Type B pancreatic cell (in vitro differentiated cells): ENCODE results near the gene MRPS21. TPM values are rescaled to one million over a fixed set of nuclear protein-coding genes. Genes with fewer than 3 reads are reported as not detected.
"Not testable (repeated sequence)": the region's sequence is repeated elsewhere in the genome, so short reads cannot be mapped to it uniquely, and the experiment has no call there.

Experiments
- DNase-seq: peaks from one replicate; pipeline ENCODE4 v3.0.0; 2021; ENCODE audit warnings: mixed read lengths; ENCODE audit not compliant: unreplicated experiment; ENCODE audit errors: extremely low spot score
- H3K27ac Mint-ChIP-seq: 2 replicates; pipeline ENCODE4 v1.8.0; 2021; ENCODE audit warnings: mild to moderate bottlenecking, mixed read lengths
- H3K27me3 Mint-ChIP-seq: 2 replicates; pipeline ENCODE4 v1.8.0; 2021; ENCODE audit warnings: mixed read lengths
- H3K36me3 Mint-ChIP-seq: 2 replicates; pipeline ENCODE4 v1.8.0; 2021; ENCODE audit warnings: mixed read lengths
- H3K4me1 Mint-ChIP-seq: one replicate; pipeline ENCODE4 v1.8.0; 2021; ENCODE audit warnings: mixed read lengths; ENCODE audit not compliant: unreplicated experiment
- H3K4me3 Mint-ChIP-seq: 2 replicates; pipeline ENCODE4 v1.8.0; 2021; ENCODE audit warnings: mild to moderate bottlenecking, mixed read lengths
- H3K9me3 Mint-ChIP-seq: 2 replicates; pipeline ENCODE4 v1.8.0; 2021; ENCODE audit warnings: mixed read lengths
- CTCF ChIP-seq: fragments of 200-600 bp; sonication (generic); conservative IDR thresholded peaks from 2 replicates; pipeline ENCODE4 v1.5.0; 2021; ENCODE audit warnings: antibody characterized with exemption, mild to moderate bottlenecking
- total RNA-seq: library from RNA; stranded (reverse); gene quantifications from 2 replicates; pipeline ENCODE4 v1.2.1, GENCODE V29; 2021; ENCODE audit warnings: low replicate concordance

Gene MRPS21
- total RNA-seq, 1 donor from 2014 or later: 81.7 TPM

- H3K4me3 Mint-ChIP-seq: no peak overlapping the region
- H3K9me3 Mint-ChIP-seq: no peaks in the 10 kb centered on the region
- DNase-seq: no peak
- H3K36me3 Mint-ChIP-seq: peaks cover 21% of the 10 kb centered on the region
- H3K27ac Mint-ChIP-seq: no peak overlapping the region
- no peaks in the 10 kb centered on the region for H3K27me3 Mint-ChIP-seq
- no peaks in the 10 kb centered on the region for H3K4me1 Mint-ChIP-seq
- TF ChIP-seq CTCF: no peak
These were observed 9.2 kb downstream of the MRPS21 start for GRCh38 chr1:150302902-150303301.

- peaks cover 11% of the 10 kb centered on the region for H3K36me3 Mint-ChIP-seq
- H3K4me1 Mint-ChIP-seq, H3K4me3 Mint-ChIP-seq, H3K27me3 Mint-ChIP-seq, DNase-seq, H3K27ac Mint-ChIP-seq, H3K9me3 Mint-ChIP-seq: not testable (repeated sequence)
These were observed 14.9 kb downstream of the MRPS21 start for GRCh38 chr1:150308585-150308984.

GRCh38 chr1:150309758-150310508 lies 16.3 kb downstream of the MRPS21 start:
- Mint-ChIP-seq H3K27ac (no peak overlapping the region), H3K27me3 (no peaks in the 10 kb centered on the region), H3K9me3 (no peaks in the 10 kb centered on the region), H3K4me1 (no peaks in the 10 kb centered on the region), H3K4me3 (no peak overlapping the region), H3K36me3 (peaks cover 11% of the 10 kb centered on the region)
- TF ChIP-seq CTCF: no peak
- no peak for DNase-seq

- H3K9me3 Mint-ChIP-seq: no peaks in the 10 kb centered on the region
- peaks cover 7% of the 10 kb centered on the region for H3K36me3 Mint-ChIP-seq
- TF ChIP-seq CTCF: no peak
- no peaks in the 10 kb centered on the region for H3K4me1 Mint-ChIP-seq
- DNase-seq: no peak
- no peaks in the 10 kb centered on the region for H3K27me3 Mint-ChIP-seq
- H3K27ac Mint-ChIP-seq: no peak overlapping the region
- no peak overlapping the region for H3K4me3 Mint-ChIP-seq
These were observed 18.1 kb downstream of the MRPS21 start for GRCh38 chr1:150311762-150312161.

GRCh38 chr1:150314691-150315090 lies 21.0 kb downstream of the MRPS21 start:
- H3K9me3 Mint-ChIP-seq, DNase-seq, H3K27me3 Mint-ChIP-seq, H3K27ac Mint-ChIP-seq, H3K4me3 Mint-ChIP-seq, H3K36me3 Mint-ChIP-seq, H3K4me1 Mint-ChIP-seq: not testable (repeated sequence)

GRCh38 chr1:150320667-150320978 lies 27.0 kb downstream of the MRPS21 start:
- H3K4me1 Mint-ChIP-seq: peaks cover 11% of the 10 kb centered on the region
- H3K27ac Mint-ChIP-seq: peak overlapping the region; percentile 99
- H3K36me3 Mint-ChIP-seq: peaks cover 8% of the 10 kb centered on the region
- no peaks in the 10 kb centered on the region for H3K27me3 Mint-ChIP-seq
- peak overlapping the region; percentile 100 for H3K4me3 Mint-ChIP-seq
- no peak for DNase-seq
- TF ChIP-seq CTCF: no peak
- H3K9me3 Mint-ChIP-seq: no peaks in the 10 kb centered on the region

GRCh38 chr1:150321826-150322166 lies 28.1 kb downstream of the MRPS21 start:
- Mint-ChIP-seq H3K27me3 (no peaks in the 10 kb centered on the region), H3K9me3 (no peaks in the 10 kb centered on the region), H3K27ac (peak overlapping the region; percentile 99), H3K4me3 (peak overlapping the region; percentile 100), H3K36me3 (peaks cover 10% of the 10 kb centered on the region), H3K4me1 (peaks cover 11% of the 10 kb centered on the region)
- no peak for TF ChIP-seq CTCF
- DNase-seq: no peak
